GM12878 (cell line): ENCODE measurements around the gene EWSR1. TPM values are rescaled to one million over a fixed set of nuclear protein-coding genes. Genes with fewer than 3 reads are reported as not detected.
"Not testable (repeated sequence)": the region's sequence is repeated elsewhere in the genome, so short reads cannot be mapped to it uniquely, and the experiment has no call there.

Source experiments
- ATAC-seq: fragments of 200-7000 bp; cut with Tn5 transposase; 3 replicates; pipeline ENCODE4 v1.9.1; 2020; ENCODE audit warnings: mild to moderate bottlenecking, moderate library complexity
- BruUV-seq: library from RNA; stranded (reverse); fragments of 400-500 nt; replicated peaks from 2 replicates; lab custom pipeline; 2021; lab: Mats Ljungman, UMichigan
- CTCF ChIA-PET: fragments of 300-600 bp; sonication (Branson Sonifier 250); formaldehyde crosslinking; extraction: SDS; loops from one replicate; lab custom pipeline; 2021; ENCODE audit warnings: inconsistent platforms; lab: Yijun Ruan, JAX
- POLR2A ChIA-PET: fragments of 350-600 bp; formaldehyde crosslinking; extraction: SDS; loops from one replicate; lab custom pipeline; 2021; ENCODE audit warnings: inconsistent platforms; lab: Charles Lee
- RAD21 ChIA-PET: fragments of 300-600 bp; sonication (Branson Sonifier 250); formaldehyde crosslinking; loops from one replicate; lab custom pipeline; 2023; ENCODE audit warnings: antibody characterized with exemption; ENCODE audit not compliant: unreplicated experiment; lab: Charles Lee
- SMC1A ChIA-PET: fragments of 300-600 bp; sonication (Branson Sonifier 250); formaldehyde crosslinking; loops from one replicate; lab custom pipeline; 2023; ENCODE audit not compliant: unreplicated experiment, uncharacterized antibody; lab: Charles Lee
- DNase-seq: peaks from one replicate; pipeline ENCODE4 v3.0.0-alpha.2; 2011; ENCODE audit warnings: low read depth, low spot score
- FAIRE-seq: peaks from 3 replicates; lab custom pipeline; 2011; peaks lifted over from hg19 to GRCh38; lab: Jason Lieb, UNC
- H2AFZ ChIP-seq: 2 replicates; pipeline ENCODE4 v1.6.0; 2011; ENCODE audit warnings: low read depth, low read length, control low read depth; ENCODE audit not compliant: control insufficient read depth
- H3K27ac ChIP-seq: 2 replicates; pipeline ENCODE4 v1.5.1; 2011; ENCODE audit warnings: control low read depth; ENCODE audit not compliant: control insufficient read depth, insufficient read depth
- H3K27me3 ChIP-seq, 2 experiments: replicated peaks in 1 of 2; 2 replicates each; pipeline versions ENCODE4 v1.6.0 to v1.6.1; 2011; ENCODE audit warnings: low read length in 1 of 2; ENCODE audit not compliant: control insufficient read depth in 2 of 2, insufficient read depth in 2 of 2
- H3K36me3 ChIP-seq, 2 experiments: 2 replicates each; pipeline ENCODE4 v1.5.1; 2011; ENCODE audit warnings: low read length in 1 of 2; ENCODE audit not compliant: control insufficient read depth in 2 of 2, insufficient read depth in 2 of 2
- H3K4me1 ChIP-seq: 2 replicates; pipeline ENCODE4 v1.6.1; 2011; ENCODE audit warnings: mild to moderate bottlenecking, low read length, moderate library complexity, mixed read lengths; ENCODE audit not compliant: control insufficient read depth, insufficient read depth
- H3K4me2 ChIP-seq: 2 replicates; pipeline ENCODE4 v1.6.0; 2011; ENCODE audit warnings: control low read depth; ENCODE audit not compliant: control insufficient read depth, insufficient read depth
- H3K4me3 ChIP-seq: fragments of 200-600 bp; sonication (generic); 2 replicates; pipeline ENCODE4 v1.5.1; 2016
- H3K79me2 ChIP-seq: 2 replicates; pipeline ENCODE4 v1.6.0; 2011; ENCODE audit warnings: low read length; ENCODE audit not compliant: control insufficient read depth, insufficient read depth
- H3K9ac ChIP-seq: 2 replicates; pipeline ENCODE4 v1.8.0; 2011; ENCODE audit warnings: low read length, control low read depth, mixed read lengths; ENCODE audit not compliant: control insufficient read depth, insufficient read depth
- H3K9me3 ChIP-seq: replicated peaks from 3 replicates; pipeline ENCODE4 v1.5.1; 2011; ENCODE audit warnings: mild to moderate bottlenecking, low read length; ENCODE audit not compliant: control insufficient read depth, insufficient read depth
- H4K20me1 ChIP-seq: 2 replicates; pipeline ENCODE4 v1.6.0; 2011; ENCODE audit not compliant: control insufficient read depth, insufficient read depth
- BACH1 ChIP-seq: fragments of 450-650 bp; IDR thresholded peaks from 2 replicates; pipeline ENCODE4 v1.6.1; 2017; ENCODE audit warnings: mild to moderate bottlenecking, borderline replicate concordance
- E4F1 ChIP-seq: fragments of 450-650 bp; IDR thresholded peaks from 2 replicates; pipeline ENCODE4 v1.6.1; 2018; ENCODE audit warnings: borderline replicate concordance, mild to moderate bottlenecking; ENCODE audit not compliant: partially characterized antibody
- SMARCA5 ChIP-seq: fragments of 450-650 bp; IDR thresholded peaks from 2 replicates; pipeline ENCODE4 v1.6.1; 2017; ENCODE audit warnings: mild to moderate bottlenecking
- SP1 ChIP-seq: IDR thresholded peaks from one replicate; pipeline ENCODE4 v1.6.1; 2011; ENCODE audit warnings: low read depth, low read length
- WGBS: methylation state at CpG from one replicate; pipeline ENCODE4 v1.1.6; 2016; ENCODE audit warnings: low lambda C conversion rate; ENCODE audit not compliant: insufficient replicate concordance, insufficient coverage; ENCODE audit errors: missing lambda C conversion rate; 5-methylcytosine and 5-hydroxymethylcytosine counted together
- in situ Hi-C: fragments of 300-500 bp; cut with MboI; formaldehyde crosslinking; loops from 9 replicates; pipeline ENCODE4 v1.14.3; 2018; ENCODE audit warnings: mixed read lengths
- intact Hi-C: fragments of 100-400 bp; cut with micrococcal nuclease; formaldehyde crosslinking; loops from one replicate; pipeline ENCODE4 v1.14.2; 2022; ENCODE audit not compliant: unreplicated experiment
- polyA plus RNA-seq, 11 experiments: library from polyadenylated mRNA; depleted of rRNA in 4 of 11; unstranded in 6 of 11; stranded (reverse) in 5 of 11; fragments of >200 nt; fragmentation: Nextera tagmentation in 4 of 11; fragmentation: Illumina TruSeq in 1 of 11; extraction: Ambion mirVana in 4 of 11; extraction: Trizol in 1 of 11; gene quantifications; 1 replicate in 1 of 11; 2 replicates in 10 of 11; pipeline versions ENCODE4 v1.2.1 to v1.2.3, GENCODE V29; 2011 to 2016; ENCODE audit warnings: inconsistent platforms in 2 of 11, missing spikeins in 2 of 11, low read depth in 1 of 11
- total RNA-seq, 4 experiments: library from RNA; depleted of rRNA in 3 of 4; stranded (reverse); fragments of >200 nt in 3 of 4; fragmentation: Illumina TruSeq in 1 of 4; extraction: Trizol in 1 of 4; gene quantifications; 2 replicates each; pipeline versions ENCODE4 v1.2.1 to v1.2.3, GENCODE V29; 2013 to 2021
- TF ChIP-seq, protein P1 (sequence below): fragments of 150-350 bp; IDR thresholded peaks from 2 replicates; pipeline ENCODE4 v1.6.1; 2014; ENCODE audit warnings: mild to moderate bottlenecking, low read depth, low read length

The EWSR1 gene
- total and polyA plus RNA-seq, 10 of the 15 experiments (the other 5 are each of a cell fraction or from before 2014, with no cell fraction given) = 130 to 480 (median 356) TPM

DNA sequence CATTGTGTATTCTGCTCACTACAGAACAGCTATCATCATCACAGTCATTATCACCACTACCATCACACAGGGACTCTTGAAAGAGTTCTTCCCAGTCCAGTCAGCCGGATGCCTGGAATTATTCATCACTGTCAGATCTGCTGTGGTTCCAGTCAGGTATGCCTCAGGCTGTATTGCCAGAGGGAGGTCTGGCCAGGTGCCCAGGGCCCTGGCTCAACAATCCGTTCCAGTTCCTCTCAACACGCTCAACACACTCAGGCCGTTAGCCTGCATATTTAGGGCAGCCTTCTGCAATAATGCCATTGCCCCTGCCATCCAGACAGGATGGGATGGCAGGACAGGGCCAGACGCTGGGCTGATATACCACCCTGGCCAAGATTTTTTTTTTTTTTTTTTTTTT is 76.1 kb downstream of the EWSR1 start (continued):
- TF ChIP-seq, protein P1, sequence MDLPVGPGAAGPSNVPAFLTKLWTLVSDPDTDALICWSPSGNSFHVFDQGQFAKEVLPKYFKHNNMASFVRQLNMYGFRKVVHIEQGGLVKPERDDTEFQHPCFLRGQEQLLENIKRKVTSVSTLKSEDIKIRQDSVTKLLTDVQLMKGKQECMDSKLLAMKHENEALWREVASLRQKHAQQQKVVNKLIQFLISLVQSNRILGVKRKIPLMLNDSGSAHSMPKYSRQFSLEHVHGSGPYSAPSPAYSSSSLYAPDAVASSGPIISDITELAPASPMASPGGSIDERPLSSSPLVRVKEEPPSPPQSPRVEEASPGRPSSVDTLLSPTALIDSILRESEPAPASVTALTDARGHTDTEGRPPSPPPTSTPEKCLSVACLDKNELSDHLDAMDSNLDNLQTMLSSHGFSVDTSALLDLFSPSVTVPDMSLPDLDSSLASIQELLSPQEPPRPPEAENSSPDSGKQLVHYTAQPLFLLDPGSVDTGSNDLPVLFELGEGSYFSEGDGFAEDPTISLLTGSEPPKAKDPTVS = no peak
- TF ChIP-seq E4F1 = no peak
- no peak for TF ChIP-seq SMARCA5
- TF ChIP-seq BACH1 = no peak
- no peak for TF ChIP-seq SP1

- H3K27ac ChIP-seq, H3K27me3 ChIP-seq, H3K4me1 ChIP-seq, H3K9me3 ChIP-seq, H3K9ac ChIP-seq, intact Hi-C loops, DNase-seq, RAD21 ChIA-PET, H3K4me3 ChIP-seq, CTCF ChIA-PET, H3K4me2 ChIP-seq, H2AFZ ChIP-seq, BruUV-seq, H3K79me2 ChIP-seq, in situ Hi-C loops, ATAC-seq, H4K20me1 ChIP-seq: not testable (repeated sequence)
- SMC1A ChIA-PET = interaction anchor here (0.9 kb wide), 1 partner anchor 167 kb away, joined by 3 read pairs; no protein-coding TSS in a partner anchor
- POLR2A ChIA-PET = interaction anchor here (0.6 kb wide), 1 partner anchor 73 kb away, joined by 3 read pairs; no protein-coding TSS in a partner anchor
- peak; percentile 38 for FAIRE-seq
- WGBS = 85% methylated on average over 5 of the region's 5 CpGs
- H3K36me3 ChIP-seq = peaks cover 27 to 49% of the 10 kb centered on the region in 2 experiments
Observed at GRCh38 chr22:29344889-29345288, 76.8 kb downstream of the EWSR1 start.
